ENCODE measurements around the gene STK32B.

DNA sequence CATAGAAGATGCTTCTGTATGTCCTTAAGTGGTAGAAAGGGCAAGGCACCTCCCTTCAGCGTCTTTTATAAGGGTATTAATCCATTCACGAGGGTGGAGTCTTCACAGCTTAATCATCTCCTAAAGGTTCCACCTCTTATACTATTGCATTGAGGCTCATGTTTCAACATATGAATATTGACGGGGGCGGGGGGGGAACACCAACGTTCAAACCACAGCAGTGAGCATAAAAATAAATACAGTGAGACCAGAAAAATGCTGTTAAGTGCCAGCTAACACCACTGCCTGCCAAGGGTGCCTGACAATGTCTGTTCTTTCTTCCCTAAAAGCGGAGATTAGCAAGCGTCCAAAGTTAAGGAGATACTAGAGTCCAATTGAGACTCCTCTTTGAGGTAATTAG, 323.3 kb downstream of the STK32B start:
- TF ChIP-seq, protein P1, sequence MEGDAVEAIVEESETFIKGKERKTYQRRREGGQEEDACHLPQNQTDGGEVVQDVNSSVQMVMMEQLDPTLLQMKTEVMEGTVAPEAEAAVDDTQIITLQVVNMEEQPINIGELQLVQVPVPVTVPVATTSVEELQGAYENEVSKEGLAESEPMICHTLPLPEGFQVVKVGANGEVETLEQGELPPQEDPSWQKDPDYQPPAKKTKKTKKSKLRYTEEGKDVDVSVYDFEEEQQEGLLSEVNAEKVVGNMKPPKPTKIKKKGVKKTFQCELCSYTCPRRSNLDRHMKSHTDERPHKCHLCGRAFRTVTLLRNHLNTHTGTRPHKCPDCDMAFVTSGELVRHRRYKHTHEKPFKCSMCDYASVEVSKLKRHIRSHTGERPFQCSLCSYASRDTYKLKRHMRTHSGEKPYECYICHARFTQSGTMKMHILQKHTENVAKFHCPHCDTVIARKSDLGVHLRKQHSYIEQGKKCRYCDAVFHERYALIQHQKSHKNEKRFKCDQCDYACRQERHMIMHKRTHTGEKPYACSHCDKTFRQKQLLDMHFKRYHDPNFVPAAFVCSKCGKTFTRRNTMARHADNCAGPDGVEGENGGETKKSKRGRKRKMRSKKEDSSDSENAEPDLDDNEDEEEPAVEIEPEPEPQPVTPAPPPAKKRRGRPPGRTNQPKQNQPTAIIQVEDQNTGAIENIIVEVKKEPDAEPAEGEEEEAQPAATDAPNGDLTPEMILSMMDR (conservative IDR thresholded peaks at IDR 0.05): no peak
- TF ChIP-seq ZFX (IDR thresholded peaks at IDR 0.05): no peak

All from C4-2B (cell line).